ENCODE data around the gene NHERF2. TPM values are rescaled to one million over a fixed set of nuclear protein-coding genes. Genes with fewer than 3 reads are reported as not detected.

Gene NHERF2
- total RNA-seq, 1 experiment from 2014 or later = 104 TPM

GRCh38 chr16:2015117-2015946 lies 11.4 kb upstream of the NHERF2 start:
- Histone ChIP-seq H3K4me3 (peak overlapping the region; percentile 7; the same call in 1 of the 2 replicates), H4K20me1 (ENCODE audit: insufficient read depth) (no peaks in the 10 kb centered on the region), H3K79me2 (ENCODE audit: low read depth) (peaks cover 5% of the 10 kb centered on the region), H3K27ac (peak overlapping the region; percentile 86), H3K4me2 (peak overlapping the region; percentile 72), H3F3A (ENCODE audit: insufficient read depth, low read depth) (peaks cover 19% of the 10 kb centered on the region), H3K4me1 (replicated peaks; ENCODE audit: insufficient read depth) (peaks cover 26% of the 10 kb centered on the region), H2AFZ (peak overlapping the region; percentile 62; the same call in 1 of the 2 replicates), H3K27me3 (ENCODE audit: insufficient read depth, low read depth) (no peaks in the 10 kb centered on the region), H3K36me3 (ENCODE audit: low read depth) (no peaks in the 10 kb centered on the region), H3K9me3 (ENCODE audit: insufficient read depth, low read depth) (no peaks in the 10 kb centered on the region), H3K9me2 (ENCODE audit: insufficient read depth) (no peaks in the 10 kb centered on the region)
- peak; percentile 79 to 95 for DNase-seq
- CTCF ChIA-PET = interaction anchor here (0.5 to 1.0 kb wide), 6 partner anchors 10 to 536 kb away, joined by 3 to 8 read pairs (median 4); partner anchors contain the start of gene TRAF7
- intact Hi-C loops (cut with micrococcal nuclease; ENCODE audit: unreplicated experiment) = no loop called here
- TF ChIP-seq EZH2 (IDR thresholded peaks at IDR 0.05; ENCODE audit: low read depth) = no peak
- TF ChIP-seq, protein P1, sequence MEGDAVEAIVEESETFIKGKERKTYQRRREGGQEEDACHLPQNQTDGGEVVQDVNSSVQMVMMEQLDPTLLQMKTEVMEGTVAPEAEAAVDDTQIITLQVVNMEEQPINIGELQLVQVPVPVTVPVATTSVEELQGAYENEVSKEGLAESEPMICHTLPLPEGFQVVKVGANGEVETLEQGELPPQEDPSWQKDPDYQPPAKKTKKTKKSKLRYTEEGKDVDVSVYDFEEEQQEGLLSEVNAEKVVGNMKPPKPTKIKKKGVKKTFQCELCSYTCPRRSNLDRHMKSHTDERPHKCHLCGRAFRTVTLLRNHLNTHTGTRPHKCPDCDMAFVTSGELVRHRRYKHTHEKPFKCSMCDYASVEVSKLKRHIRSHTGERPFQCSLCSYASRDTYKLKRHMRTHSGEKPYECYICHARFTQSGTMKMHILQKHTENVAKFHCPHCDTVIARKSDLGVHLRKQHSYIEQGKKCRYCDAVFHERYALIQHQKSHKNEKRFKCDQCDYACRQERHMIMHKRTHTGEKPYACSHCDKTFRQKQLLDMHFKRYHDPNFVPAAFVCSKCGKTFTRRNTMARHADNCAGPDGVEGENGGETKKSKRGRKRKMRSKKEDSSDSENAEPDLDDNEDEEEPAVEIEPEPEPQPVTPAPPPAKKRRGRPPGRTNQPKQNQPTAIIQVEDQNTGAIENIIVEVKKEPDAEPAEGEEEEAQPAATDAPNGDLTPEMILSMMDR (conservative IDR thresholded peaks at IDR 0.05) = no peak
- no TSS peak for BruUV-seq (replicated peaks)
- POLR2A ChIA-PET (ENCODE audit: unreplicated experiment) = interaction anchor here (0.6 kb wide), 2 partner anchors 76 to 139 kb away, joined by 4 to 7 read pairs; no protein-coding TSS in a partner anchor

- H2AFZ ChIP-seq = peak overlapping the region; percentile 62; the same call in 1 of the 2 replicates
- no peaks in the 10 kb centered on the region for H3K36me3 ChIP-seq (ENCODE audit: low read depth)
- peaks cover 16% of the 10 kb centered on the region for H3F3A ChIP-seq (ENCODE audit: insufficient read depth, low read depth)
- peak overlapping the region; percentile 86 for H3K27ac ChIP-seq
- no peaks in the 10 kb centered on the region for H3K9me2 ChIP-seq (ENCODE audit: insufficient read depth)
- no peaks in the 10 kb centered on the region for H3K79me2 ChIP-seq (ENCODE audit: low read depth)
- peak overlapping the region; percentile 63 for H3K4me2 ChIP-seq
- TF ChIP-seq EZH2 (IDR thresholded peaks at IDR 0.05; ENCODE audit: low read depth) = no peak
- no peaks in the 10 kb centered on the region for H4K20me1 ChIP-seq (ENCODE audit: insufficient read depth)
- no peak for DNase-seq
- TSS peak; percentile 66 for BruUV-seq (replicated peaks)
- peaks cover 21% of the 10 kb centered on the region for H3K4me1 ChIP-seq (replicated peaks; ENCODE audit: insufficient read depth)
- ChIA-PET POLR2A (ENCODE audit: unreplicated experiment) (no interaction called here), CTCF (interaction anchor here (0.5 to 0.9 kb wide), 3 partner anchors 9 to 535 kb away, joined by 3 to 5 read pairs (median 3); no protein-coding TSS in a partner anchor)
- no peaks in the 10 kb centered on the region for H3K27me3 ChIP-seq (ENCODE audit: insufficient read depth, low read depth)
- no peak overlapping the region for H3K4me3 ChIP-seq
- H3K9me3 ChIP-seq (ENCODE audit: insufficient read depth, low read depth) = no peaks in the 10 kb centered on the region
- intact Hi-C loops (cut with micrococcal nuclease; ENCODE audit: unreplicated experiment) = no loop called here
Measured at GRCh38 chr16:2015947-2016208, 10.8 kb upstream of the NHERF2 start.

- CTCF ChIA-PET = interaction anchor here (0.7 to 0.9 kb wide), 2 partner anchors 9 to 66 kb away, joined by 5 read pairs; no protein-coding TSS in a partner anchor
Measured at GRCh38 chr16:2016407-2016922, 10.2 kb upstream of the NHERF2 start.

More at GRCh38 chr16:2016407-2016922, 10.2 kb upstream of the NHERF2 start:
- Histone ChIP-seq H3K79me2 (ENCODE audit: low read depth) (no peaks in the 10 kb centered on the region), H3K27ac (0 out of 2 replicates have a peak overlapping the region, but pooled peaks have one; percentile 86), H4K20me1 (ENCODE audit: insufficient read depth) (no peaks in the 10 kb centered on the region), H3K27me3 (ENCODE audit: insufficient read depth, low read depth) (no peaks in the 10 kb centered on the region), H2AFZ (no peak overlapping the region), H3K9me3 (ENCODE audit: insufficient read depth, low read depth) (no peaks in the 10 kb centered on the region), H3F3A (ENCODE audit: insufficient read depth, low read depth) (peaks cover 16% of the 10 kb centered on the region), H3K4me3 (no peak overlapping the region), H3K4me2 (no peak overlapping the region; the same call in 1 of the 2 replicates), H3K4me1 (replicated peaks; ENCODE audit: insufficient read depth) (peaks cover 21% of the 10 kb centered on the region), H3K9me2 (ENCODE audit: insufficient read depth) (no peaks in the 10 kb centered on the region), H3K36me3 (ENCODE audit: low read depth) (no peaks in the 10 kb centered on the region)
- no TSS peak for BruUV-seq (replicated peaks)
- DNase-seq = no peak
- intact Hi-C loops (cut with micrococcal nuclease; ENCODE audit: unreplicated experiment) = no loop called here
- TF ChIP-seq, protein P1 (conservative IDR thresholded peaks at IDR 0.05) = peak; percentile 60; the same call in 1 of the 2 replicates
- TF ChIP-seq EZH2 (IDR thresholded peaks at IDR 0.05; ENCODE audit: low read depth) = no peak
- POLR2A ChIA-PET (ENCODE audit: unreplicated experiment) = no interaction called here

Data from PC-9 (cell line).